NCI-H146 (cell line): ENCODE measurements around the gene TRPM2.
"Not testable (repeated sequence)": the region's sequence is repeated elsewhere in the genome, so short reads cannot be mapped to it uniquely, and the experiment has no call there.

Experiments
- DNase-seq: peaks from one replicate; lab custom pipeline; 2025; lab: John Stamatoyannopoulos, UW

Gene TRPM2

DNA sequence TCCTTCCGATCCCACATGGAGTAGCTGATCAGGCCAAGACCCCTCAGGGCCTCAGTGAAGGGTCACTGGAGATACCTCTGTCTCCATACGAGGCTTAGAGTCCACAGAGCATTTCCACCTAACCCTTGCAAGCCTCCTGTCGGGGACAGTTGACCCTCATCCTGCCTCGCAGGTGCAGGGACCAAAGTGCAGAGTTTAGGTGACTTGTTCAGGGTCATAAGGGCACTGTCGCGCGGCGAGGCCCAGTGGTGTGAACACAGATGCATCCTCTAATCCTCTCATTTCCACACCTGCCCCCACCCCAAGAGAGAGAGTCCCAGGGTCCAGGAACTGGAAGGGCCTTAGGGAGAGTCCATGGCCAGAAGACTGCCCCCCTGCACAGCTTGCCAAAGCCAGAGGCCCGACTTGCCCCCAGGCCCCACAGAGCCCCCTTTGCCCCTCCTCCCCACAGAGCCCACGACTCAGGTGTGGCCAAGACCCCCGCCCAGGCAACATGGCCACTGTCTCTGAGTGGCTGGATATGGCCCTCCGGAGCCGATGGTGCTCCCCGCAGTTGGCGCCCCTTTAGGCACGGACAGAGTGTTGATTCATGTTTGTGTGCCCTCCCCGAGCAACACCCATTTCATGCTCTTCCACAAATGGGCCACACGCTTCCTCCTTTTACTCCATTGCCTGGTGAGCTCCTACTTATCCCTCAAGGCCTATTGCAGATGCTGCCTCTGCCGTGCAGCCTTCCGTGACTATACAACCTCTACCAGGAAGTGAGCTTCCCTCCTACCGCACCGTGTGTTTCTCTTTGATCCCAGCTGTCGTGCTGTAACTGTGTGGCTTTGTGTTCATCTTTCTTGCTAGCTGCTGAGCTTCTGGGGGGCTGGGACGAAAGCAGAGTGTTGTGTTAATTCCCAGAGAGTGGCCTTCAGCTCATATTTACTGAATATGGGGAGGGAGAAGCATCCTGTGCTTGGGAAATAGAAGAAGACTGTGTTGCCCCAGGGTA lies 1.7 kb downstream of the TRPM2 start:
- DNase-seq, result no peak

DNA sequence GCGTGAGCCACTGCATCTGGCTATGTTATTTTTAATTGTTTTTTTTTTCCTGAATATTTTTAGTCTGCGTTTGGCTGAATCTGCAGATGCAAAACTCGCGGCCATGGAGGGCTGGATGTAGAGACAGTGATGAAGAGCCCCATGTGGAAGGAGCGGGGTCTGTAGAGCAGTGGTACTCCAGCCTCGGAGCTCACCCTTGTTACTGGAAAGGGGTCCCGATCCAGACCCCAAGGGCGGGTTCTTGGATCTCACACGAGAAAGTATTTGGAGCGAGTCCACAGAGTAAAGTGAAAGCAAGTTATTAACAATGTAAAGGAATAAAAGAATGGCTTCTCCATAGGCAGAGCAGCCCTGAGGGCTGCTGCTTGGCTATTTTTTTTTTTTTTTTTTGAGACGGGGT lies 2.7 kb downstream of the TRPM2 start:
- DNase-seq, result no peak

DNA sequence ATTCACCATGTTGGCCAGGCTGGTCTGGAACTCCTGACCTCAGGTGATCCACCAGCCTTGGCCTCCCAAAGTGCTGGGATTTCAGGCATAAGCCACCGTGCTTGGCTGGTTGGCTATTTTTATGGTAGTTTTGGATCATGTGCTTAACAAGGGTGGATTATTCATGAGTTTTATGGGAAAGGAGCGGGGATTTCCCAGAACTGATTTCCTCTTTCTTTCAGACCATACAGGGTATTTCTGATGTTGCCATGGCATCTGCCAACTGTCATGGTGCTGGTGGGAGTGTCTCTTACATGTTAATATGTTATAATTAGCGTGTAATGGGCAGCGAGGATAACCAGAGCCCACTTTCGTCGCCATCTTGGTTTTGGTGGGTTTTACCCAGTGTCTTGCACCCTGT lies 3.2 kb downstream of the TRPM2 start:
- DNase-seq, result no peak

DNA sequence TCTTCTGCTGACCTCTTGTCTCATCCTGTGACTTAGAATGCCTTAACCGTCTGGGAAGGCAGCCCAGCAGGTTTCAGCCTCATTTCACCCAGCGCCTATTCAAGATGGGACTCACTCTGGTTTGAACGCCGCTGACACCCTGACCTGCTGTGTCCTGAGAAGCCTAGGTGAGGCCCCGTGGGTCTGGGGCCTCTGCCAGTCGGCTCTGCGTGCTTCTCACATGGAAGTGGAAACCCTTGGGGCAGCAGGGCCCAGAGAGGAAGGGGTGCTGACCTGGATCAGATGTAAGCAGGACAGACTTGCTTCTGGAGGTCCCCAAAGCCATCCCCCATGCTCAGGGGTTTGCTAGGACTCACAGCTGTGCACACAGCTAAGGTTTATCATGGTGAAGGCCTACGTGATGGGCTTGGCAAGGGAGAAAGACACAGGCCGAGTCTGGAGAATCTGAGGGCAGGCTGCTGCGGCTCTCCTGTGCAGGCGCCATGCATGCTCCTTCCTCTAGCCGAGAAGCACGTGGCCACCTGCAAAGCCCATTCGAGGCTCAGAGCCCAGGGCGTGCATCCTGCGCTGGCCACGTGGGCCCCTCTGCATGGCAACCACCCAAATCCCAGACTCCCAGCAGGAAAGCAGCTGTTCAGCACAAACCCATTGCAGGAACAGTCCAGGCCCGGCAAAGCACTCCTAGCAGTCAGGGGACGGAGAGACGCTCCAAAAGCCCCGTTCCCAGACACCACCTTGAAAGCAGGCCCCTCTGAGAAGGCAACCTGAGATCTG lies 3.8 kb downstream of the TRPM2 start:
- no peak for DNase-seq

DNA sequence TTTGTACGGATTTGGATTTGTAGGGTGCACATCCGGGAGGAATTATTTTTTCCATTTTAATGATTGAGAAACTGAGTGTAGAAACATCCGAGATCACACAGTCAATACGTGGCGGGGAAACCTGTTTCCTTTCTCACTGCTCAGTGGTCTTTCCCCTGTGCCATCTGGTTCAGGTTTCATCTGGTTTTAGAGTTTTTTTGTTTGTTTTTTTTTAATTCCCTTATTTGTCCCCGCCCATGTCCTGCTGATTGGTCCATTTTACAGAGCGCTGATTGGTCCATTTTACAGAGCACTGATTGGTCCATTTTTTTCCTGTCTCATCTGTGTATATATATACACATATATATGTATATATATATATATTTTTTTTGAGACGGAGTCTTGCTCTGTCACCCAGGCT lies 6.0 kb downstream of the TRPM2 start:
- DNase-seq, result no peak

DNA sequence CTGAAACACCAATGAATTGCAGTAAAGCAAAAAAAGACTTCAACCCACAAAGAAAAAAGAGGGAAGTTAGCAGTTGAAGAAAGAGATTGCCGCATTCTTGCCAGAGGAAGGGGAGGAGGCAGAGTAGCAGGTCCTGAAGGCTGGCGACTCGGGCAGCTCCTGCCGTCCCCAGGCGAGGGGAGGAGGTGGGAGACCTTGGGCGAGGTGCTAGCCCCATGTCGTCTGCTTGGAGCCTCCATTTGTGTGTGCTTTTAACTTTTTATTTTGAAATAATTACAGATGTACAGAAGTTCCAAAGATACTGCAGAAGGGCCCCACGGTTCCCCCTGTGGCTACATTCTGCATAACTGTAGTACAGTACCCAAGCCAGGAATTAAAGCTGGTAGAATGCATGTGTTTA lies 6.7 kb downstream of the TRPM2 start:
- DNase-seq, result no peak

DNA sequence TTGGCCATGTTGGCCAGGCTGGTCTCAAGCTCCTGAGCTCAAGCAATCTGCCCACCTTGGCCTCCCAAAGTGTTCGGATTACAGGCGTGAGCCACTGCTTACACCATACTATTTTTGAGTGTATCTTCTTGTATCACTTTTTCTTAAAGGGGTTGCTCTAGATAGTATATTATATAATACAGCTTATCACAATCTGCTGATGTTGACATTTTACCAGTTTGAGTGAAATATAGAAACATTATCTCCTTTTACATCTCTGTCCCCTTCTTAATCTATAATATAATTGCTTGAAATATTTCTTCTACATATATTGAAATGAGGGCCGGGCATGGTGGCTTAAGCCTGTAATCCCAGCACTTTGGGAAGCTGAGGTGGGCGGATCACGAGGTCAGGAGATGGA lies 8.5 kb downstream of the TRPM2 start:
- not testable (repeated sequence) for DNase-seq

DNA sequence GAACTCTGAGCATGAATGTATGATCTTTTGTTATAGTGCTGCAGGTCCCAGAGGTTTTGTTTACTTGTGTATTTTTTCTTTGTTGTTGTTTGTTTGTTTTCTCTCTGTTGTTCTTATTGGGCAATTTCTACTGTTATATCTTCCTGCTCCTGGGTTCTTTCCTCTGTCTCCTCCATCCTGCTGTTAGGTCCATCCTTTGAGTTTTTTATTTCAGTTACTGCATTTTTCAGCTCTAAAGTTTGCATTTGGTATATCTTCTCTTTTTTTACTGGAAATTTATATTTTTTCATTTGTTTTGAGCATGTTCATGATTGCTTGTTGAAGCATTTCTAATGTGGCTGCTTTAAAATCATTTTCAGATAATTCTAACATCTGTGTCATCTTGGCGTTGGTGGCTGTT lies 9.9 kb downstream of the TRPM2 start:
- no peak for DNase-seq

DNA sequence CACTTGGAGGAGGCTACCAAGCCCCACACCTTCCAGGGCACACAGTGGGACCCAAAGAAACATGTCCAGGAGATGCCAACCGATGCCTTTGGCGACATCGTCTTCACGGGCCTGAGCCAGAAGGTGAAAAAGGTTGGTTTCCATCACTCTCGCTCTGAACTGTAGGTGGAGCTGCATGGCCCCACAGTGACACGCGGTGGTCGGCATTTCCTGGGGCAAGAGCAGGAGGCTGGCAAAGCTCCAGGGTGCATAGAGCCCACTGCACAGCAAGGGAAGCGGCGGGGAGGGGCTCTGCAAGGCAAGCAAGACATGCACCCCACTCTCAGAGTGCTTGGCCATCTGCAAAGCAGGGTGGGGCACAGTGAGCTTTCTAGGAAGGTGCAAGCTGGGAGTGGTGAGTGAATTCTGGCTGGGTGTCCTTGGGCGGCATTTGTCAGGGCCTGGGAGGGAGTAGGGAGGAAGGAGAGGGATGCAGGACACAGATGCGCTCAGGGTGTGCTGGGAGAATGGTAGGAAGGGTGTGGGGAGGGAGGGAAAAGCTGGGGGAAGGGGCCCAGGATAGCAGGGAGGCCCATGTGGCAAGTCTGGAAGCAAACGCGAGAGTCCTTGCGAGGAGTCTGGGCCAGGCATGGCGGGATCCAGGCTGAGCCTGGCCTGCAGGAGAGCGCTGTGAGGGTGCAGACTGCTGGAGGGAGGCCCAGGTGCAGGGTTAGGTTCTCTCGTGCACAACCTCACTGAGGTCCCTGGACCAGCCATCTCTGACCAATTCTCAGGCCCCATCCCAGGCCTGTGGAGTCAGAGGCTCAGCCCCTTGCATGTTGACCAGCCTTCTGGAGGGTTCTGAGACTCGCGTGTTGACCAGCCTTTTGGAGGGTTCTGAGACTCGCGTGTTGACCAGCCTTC lies 11.0 kb downstream of the TRPM2 start:
- DNase-seq, result no peak

DNA sequence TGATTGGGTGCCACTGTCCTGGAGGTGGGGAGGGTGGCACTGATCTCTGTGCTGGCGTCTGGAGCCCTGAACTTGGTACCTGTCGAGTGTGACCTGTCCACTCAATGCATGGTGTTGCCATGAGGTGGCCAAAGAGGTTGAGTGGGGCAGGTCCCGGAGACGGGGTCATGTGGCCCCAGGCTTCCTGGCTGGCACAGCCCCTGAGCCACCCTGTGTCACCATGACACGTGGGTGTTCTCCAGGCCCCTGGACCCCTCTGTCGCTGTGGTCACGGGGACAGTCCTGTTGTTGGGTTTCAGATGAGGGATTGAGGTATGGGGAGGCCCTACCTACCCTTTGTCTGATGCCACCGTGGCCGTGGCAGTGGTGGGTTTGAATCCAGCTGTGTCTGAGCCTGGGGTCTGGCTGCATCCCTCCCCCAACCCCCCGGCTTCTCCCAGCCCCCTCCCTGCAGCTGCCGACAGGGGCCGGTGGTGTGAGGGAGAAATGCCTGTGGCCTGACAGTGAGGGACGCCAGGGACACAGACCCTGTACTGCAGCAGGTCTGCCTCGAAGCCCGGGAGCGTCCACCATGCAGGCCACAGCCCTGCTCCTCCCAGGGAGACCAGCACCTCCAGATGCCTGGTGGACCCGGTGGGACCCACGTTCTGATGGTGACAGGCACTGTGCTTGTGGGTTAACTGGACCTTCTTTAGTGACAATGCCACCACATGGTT lies 12.0 kb downstream of the TRPM2 start:
- no peak for DNase-seq

DNA sequence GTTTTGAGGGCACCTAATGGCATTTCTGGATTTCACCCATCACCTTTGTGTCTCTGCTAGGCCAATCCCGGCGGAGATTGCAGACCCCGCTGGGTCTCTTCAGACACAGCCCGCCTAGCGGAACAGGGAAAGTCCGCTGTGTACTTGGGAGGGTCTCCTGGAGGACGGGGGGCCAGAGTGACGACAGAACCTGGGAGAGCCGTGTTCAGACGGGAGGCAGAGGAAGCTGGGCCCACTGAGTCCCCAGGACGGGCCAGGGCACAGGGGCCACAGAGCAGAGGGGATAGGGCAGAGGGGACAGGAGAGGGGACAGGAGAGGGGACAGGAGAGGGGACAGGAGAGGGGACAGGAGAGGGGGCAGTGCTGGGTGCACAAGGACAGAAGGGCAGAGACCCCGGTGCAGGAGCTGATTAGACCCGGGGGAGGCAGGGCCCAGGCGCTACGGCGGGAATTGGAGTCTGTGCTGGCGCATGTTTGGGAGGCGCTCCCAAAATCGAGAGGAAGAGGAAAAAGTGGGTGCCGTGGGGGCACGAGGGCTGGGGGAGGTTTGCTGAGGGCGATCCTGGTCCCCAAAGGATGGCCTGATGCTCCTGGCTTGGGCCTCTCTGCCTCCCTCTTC lies 12.7 kb downstream of the TRPM2 start:
- no peak for DNase-seq

DNA sequence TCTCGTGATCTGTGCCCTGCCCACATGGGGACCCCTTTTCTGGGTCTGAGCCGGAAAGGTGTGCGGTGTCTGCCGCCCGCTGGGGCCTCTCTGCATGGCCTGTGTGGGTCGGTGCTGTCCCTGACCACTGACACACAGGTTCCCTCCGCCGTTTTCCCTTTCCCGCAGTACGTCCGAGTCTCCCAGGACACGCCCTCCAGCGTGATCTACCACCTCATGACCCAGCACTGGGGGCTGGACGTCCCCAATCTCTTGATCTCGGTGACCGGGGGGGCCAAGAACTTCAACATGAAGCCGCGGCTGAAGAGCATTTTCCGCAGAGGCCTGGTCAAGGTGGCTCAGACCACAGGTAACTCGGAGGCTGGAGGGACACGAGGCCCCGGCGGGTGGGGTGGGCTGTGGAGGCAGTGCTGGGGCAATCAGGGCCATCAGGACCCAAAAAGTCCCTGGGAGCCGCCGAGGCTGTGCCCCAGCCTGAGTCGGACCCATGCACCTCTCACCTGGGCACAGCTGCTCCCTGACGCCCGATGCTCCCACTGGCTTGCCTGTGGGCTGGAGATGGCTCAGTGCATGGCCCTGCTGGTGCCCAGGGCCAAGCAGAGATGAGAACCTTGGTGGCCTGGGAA lies 13.3 kb downstream of the TRPM2 start:
- DNase-seq, result no peak

DNA sequence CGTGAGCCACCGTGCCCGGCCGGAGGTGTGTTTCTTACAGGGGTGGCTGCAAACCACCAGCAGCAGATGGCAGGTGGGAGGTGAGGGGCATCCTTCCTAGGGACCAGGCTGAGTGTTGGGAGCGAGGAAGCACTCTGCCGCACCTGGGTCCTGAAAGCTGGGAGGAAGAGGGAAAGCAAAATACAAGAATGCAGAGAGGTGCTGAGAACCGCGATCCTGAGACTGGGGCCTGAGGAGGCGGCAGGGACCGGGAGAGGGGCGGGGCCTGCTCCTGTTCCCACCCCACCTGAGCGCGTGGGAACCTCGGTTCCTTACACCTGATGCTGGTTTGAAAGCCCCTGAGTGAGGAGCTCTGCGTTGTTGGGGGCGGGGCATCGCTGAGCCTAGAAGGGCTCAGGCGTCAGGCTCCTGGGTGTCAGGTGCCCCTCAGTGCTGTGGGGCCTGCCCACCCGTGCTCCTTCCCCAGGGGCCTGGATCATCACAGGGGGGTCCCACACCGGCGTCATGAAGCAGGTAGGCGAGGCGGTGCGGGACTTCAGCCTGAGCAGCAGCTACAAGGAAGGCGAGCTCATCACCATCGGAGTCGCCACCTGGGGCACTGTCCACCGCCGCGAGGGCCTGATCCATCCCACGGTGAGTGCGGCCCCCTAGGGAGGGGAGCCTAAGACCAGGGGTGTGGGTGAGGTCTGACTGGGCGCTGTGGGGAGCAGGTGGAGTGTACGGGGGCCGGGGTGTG lies 15.5 kb downstream of the TRPM2 start:
- peak; percentile 30 for DNase-seq

DNA sequence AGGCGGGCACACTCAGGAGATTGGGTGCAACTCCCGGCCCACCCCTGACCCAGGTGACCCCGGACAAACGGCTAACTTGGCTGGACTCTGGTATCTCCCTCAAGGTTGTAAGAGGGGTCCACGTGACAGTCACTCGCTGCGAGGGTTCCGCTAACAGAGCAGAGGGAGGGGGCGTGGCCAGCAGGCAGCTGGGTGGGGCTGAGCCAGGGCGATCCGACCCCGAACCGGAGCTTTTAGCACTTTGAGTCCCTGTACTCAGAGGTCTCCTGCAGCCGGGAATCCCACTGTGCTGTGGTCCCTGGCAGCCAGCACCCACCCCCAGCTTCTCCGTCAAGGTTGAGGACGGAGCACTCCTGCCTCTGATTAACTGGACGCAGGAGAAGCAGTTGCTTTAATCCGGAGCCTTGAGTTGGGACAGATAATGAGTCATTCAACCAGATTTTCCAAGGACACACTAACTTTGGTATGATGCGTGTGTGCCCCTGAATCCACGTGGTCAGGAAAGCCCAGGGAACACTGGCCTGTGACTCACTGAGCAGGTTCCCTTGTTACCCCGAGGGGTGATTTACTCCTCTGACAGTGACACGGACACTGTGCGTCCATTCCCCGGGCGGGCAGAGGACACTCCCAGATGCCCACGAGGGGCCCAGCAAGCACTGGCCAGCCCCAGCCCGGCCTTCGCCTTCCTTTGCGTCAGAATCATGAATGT lies 16.8 kb downstream of the TRPM2 start:
- peak; percentile 37 for DNase-seq

DNA sequence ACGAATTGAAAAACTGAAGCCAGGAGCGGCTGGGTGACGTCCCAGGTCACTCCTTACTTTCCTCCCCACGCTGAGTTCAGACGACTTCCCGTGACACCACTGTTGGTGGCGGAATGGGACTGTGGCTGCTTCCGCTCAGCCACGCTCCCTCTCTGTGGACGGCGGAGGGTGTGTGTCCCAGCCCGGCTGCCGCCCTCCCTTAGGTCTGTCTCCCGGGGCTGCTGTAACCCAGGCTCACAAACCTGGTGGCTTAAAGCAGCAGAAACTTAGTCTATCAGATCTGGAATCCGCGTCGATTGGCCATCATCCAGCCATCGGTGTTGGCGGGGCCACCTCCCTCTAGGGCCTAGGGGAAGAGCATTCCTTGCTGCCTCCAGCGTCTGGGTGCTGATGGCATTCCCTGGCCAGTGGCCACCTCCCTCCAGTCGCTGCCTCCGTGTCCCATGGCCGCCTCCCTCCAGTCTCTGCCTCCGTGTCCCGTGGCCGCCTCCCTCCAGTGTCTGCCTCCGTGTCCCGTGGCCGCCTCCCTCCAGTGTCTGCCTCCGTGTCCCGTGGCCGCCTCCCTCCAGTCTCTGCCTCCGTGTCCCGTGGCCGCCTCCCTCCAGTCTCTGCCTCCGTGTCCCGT lies 17.5 kb downstream of the TRPM2 start:
- no peak for DNase-seq

DNA sequence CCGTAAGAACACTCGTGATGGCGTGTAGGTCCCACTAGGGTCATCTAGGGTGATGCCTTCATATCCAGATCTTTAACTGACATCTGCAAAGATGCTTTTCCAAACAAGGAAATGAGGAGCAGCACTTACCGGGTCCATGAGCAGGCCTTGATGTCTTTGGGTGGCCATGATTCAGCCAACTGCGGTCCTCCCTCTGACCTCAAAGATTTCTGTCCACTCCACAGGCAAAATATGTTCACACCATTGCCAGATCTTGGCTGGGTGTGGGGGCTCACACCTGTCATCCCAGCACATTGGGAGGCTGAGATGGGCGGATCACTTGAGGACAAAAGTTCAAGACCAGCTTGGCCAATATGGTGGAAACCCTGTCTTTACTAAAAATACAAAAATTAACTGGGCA lies 18.2 kb downstream of the TRPM2 start:
- no peak for DNase-seq

DNA sequence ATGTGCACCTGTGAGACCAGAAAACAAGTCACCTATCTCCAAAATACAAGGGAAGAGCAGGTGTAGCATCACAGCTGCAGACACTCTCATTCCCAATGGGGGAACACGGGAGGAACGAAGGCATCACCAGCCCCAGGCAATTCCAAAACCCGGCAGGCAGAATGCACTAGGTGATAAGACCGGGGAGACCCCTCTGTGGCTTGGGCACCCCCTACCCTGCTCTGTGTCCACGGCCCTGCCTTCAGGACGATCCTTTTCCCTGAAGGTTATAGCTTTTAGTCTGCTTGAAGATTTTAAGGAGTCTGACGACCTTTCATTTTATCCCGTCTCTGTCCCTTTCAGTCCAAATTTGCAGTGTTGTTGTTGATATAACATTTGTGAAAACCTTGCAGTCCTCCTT lies 19.2 kb downstream of the TRPM2 start:
- DNase-seq, result no peak

DNA sequence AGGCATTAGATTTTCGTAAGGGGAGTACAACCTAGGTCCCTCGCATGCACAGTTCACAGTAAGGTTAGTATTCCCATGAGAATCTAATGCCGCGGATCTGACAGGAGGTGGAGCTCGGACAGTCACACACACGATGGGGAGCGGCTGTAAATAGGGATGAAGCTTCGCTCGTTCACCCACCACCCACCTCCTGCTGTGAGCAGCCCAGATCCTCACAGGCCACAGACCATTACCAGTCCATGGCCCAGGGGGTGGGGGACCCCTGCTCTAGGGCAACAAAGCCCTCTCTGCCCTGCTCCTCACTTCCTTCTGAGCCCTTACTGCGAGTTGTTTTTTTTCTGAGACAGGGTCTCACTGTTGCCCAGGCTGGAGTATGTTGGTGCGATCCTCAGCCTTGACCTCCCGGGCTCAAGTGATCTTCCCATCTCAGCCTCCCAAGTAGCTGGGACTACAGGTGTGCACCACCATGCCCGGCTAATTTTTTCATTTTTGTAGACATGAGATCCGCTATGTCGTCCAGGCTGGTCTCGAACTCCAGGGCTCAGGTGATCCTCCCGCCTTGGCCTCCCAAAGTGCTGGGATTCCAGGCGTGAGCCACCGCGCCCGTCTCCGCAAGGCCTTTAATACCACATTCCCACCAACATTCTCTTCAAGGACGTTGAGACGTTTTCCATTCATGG lies 21.3 kb downstream of the TRPM2 start:
- no peak for DNase-seq
